ENCODE results near the gene INTS1.

Gene INTS1

DNA sequence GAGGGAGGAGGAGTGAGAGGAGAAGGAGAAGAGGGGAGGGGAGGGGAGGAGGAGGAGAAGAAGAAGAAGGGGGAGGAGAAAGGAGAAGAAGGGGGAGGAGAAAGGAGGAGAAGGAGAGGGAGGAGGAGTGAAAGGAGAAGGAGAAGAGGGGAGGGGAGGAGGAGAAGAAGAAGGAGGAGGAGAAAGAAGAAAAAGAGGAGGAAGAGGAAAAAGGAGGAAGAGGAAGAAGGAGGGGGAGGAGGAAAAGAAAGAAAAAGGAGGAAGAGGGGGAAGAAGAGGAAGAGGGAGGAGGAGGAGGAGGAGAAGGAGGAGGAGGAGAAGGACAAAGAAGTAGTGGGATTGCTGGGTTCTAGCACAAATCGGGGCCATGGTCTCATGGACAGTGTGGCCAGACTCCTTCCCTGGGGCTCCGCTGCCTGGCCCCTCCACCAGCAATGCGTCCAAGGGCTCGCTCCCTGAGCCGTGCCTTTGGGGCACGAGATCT, 22.1 kb upstream of the INTS1 start:
- Histone ChIP-seq H3K4me3 (ENCODE audit: low read depth, low read length) (no peak overlapping the region), H3K36me3 (no peaks in the 10 kb centered on the region), H3K4me1 (no peaks in the 10 kb centered on the region), H3K27me3 (peaks cover 62% of the 10 kb centered on the region), H3K9me3 (no peaks in the 10 kb centered on the region; the same call in 1 of the 2 replicates)
- DNase-seq = peak; percentile 9
- TF ChIP-seq, protein P1, sequence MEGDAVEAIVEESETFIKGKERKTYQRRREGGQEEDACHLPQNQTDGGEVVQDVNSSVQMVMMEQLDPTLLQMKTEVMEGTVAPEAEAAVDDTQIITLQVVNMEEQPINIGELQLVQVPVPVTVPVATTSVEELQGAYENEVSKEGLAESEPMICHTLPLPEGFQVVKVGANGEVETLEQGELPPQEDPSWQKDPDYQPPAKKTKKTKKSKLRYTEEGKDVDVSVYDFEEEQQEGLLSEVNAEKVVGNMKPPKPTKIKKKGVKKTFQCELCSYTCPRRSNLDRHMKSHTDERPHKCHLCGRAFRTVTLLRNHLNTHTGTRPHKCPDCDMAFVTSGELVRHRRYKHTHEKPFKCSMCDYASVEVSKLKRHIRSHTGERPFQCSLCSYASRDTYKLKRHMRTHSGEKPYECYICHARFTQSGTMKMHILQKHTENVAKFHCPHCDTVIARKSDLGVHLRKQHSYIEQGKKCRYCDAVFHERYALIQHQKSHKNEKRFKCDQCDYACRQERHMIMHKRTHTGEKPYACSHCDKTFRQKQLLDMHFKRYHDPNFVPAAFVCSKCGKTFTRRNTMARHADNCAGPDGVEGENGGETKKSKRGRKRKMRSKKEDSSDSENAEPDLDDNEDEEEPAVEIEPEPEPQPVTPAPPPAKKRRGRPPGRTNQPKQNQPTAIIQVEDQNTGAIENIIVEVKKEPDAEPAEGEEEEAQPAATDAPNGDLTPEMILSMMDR (IDR thresholded peaks at IDR 0.05; ENCODE audit: low read depth, low read length) = no peak

DNA sequence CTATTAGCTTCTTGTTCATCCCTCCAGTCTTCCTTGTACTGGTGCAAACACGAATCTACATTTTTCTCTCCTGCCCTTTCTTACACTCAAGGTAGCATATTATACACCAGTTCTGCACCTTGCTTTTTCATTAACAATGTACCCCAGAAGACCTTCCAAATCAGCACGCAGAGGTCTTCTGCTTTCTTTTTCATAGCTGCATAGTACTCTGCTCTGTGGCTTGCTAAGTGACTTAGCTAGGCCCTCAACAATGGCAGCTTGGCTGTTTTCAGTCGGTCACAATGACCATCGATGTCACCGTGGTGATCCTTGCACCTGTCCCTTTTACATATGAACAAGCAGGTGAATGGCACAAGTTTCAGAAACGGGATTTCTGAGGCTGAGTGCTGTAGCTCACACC, 21.2 kb upstream of the INTS1 start:
- no peaks in the 10 kb centered on the region for H3K36me3 ChIP-seq
- no peaks in the 10 kb centered on the region; the same call in 1 of the 2 replicates for H3K9me3 ChIP-seq
- no peak overlapping the region for H3K4me3 ChIP-seq (ENCODE audit: low read depth, low read length)
- peaks cover 57% of the 10 kb centered on the region for H3K27me3 ChIP-seq
- TF ChIP-seq, protein P1 (IDR thresholded peaks at IDR 0.05; ENCODE audit: low read depth, low read length) = no peak
- no peaks in the 10 kb centered on the region for H3K4me1 ChIP-seq
- no peak for DNase-seq

DNA sequence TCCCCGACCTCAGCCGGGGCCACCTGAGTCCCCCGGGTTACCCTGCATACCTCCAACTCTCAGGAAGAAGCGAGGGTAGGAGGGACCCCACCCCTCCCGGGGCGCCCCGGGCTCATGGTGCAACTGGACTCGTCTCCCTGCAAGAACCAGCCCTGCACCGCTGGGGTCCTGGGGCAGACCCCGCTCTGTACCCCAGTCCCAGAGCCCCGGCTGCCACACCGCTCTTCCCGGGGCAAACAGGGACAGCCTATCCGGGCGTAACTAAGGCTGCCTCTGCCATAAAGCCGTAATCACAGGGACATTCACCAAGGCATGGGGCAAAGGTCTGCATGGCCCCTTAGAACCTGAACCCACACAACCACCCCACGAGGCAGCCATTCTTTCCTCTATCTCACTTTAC, 19.7 kb upstream of the INTS1 start:
- peaks cover 3% of the 10 kb centered on the region; the same call in 1 of the 2 replicates for H3K9me3 ChIP-seq
- TF ChIP-seq, protein P1 (IDR thresholded peaks at IDR 0.05; ENCODE audit: low read depth, low read length) = no peak
- DNase-seq = no peak
- H3K36me3 ChIP-seq = no peaks in the 10 kb centered on the region
- H3K4me3 ChIP-seq (ENCODE audit: low read depth, low read length) = no peak overlapping the region
- H3K4me1 ChIP-seq = no peaks in the 10 kb centered on the region
- peaks cover 53% of the 10 kb centered on the region for H3K27me3 ChIP-seq

DNA sequence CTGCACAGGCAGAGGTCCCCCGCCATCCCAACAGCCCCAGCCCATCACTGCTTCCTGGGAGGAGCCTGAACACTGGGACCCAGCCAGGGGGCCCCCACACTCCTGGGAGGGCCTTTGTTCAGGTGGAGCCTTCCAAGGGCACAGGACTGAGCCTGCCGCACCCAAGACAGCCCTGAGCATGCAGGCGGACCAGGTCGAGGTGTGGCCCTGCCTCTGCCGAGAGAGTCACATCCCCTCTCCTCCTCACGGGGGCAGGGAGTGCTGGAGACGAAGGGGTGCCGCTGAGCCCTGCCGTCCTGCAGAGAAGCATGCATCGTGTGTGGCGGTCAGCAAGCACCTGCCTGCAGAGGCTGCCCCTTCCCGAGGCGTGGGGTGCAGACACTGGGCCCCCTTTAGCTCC, 19.0 kb upstream of the INTS1 start:
- Histone ChIP-seq H3K36me3 (no peaks in the 10 kb centered on the region), H3K4me3 (ENCODE audit: low read depth, low read length) (no peak overlapping the region), H3K27me3 (peaks cover 53% of the 10 kb centered on the region), H3K4me1 (no peaks in the 10 kb centered on the region), H3K9me3 (peaks cover 6% of the 10 kb centered on the region; the same call in 1 of the 2 replicates)
- TF ChIP-seq, protein P1 (IDR thresholded peaks at IDR 0.05; ENCODE audit: low read depth, low read length) = no peak
- peak; percentile 8 for DNase-seq

DNA sequence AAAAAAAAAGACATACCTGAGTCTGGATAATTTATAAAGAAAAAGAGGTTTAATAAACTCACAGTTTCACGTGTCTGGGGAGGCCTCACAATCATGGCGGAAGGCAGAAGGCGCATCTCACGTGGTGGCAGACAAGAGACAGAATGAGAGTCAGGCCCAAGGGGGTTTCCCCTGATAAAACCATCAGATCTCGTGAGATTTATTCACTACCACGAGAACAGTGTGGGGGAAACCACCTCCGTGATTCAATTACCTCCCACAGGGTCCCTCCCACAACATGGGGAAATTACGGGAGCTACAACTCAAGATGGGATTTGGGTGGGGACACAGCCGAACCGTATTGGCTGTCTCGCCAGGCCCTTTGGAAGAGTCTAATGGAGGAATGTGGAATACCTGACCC, 17.3 kb upstream of the INTS1 start:
- Histone ChIP-seq H3K4me3 (ENCODE audit: low read depth, low read length) (no peak overlapping the region), H3K27me3 (peaks cover 37% of the 10 kb centered on the region)

More for the DNA sequence above, 17.3 kb upstream of the INTS1 start:
- H3K4me1 ChIP-seq = no peaks in the 10 kb centered on the region
- H3K36me3 ChIP-seq = no peaks in the 10 kb centered on the region
- H3K9me3 ChIP-seq = peaks cover 6% of the 10 kb centered on the region; the same call in 1 of the 2 replicates
- DNase-seq = no peak
- TF ChIP-seq, protein P1 (IDR thresholded peaks at IDR 0.05; ENCODE audit: low read depth, low read length) = no peak
